Erythroblast (primary cell): Measurements from ENCODE around the gene PDS5B.

Experiments
- GATA1 ChIP-seq: IDR thresholded peaks from 2 replicates; pipeline ENCODE4 v1.6.1; 2011; ENCODE audit warnings: low read depth, mild to moderate bottlenecking, control low read depth, low read length, moderate library complexity
- POLR2A ChIP-seq: IDR thresholded peaks from 2 replicates; pipeline ENCODE4 v1.6.1; 2011; ENCODE audit warnings: mild to moderate bottlenecking, low read length

- TF ChIP-seq POLR2A (no peak), GATA1 (no peak)
Measured at GRCh38 chr13:32731074-32731473, 144.8 kb downstream of the PDS5B start.
